H1 (cell line): ENCODE results near the gene CRYGA. TPM values are rescaled to one million over a fixed set of nuclear protein-coding genes. Genes with fewer than 3 reads are reported as not detected.

Experiments
- CTCF ChIA-PET: fragments of 300-600 bp; sonication (Branson Sonifier 250); formaldehyde crosslinking; loops from one replicate; lab custom pipeline; 2021; ENCODE audit not compliant: partially characterized antibody; lab: Charles Lee
- POLR2A ChIA-PET: fragments of 300-600 bp; sonication (Branson Sonifier 250); formaldehyde crosslinking; loops from one replicate; lab custom pipeline; 2021; ENCODE audit warnings: inconsistent platforms; ENCODE audit not compliant: partially characterized antibody; lab: Charles Lee
- DNase-seq, 2 experiments: peaks; one replicate each; pipeline versions ENCODE4 v3.0.0 to v3.0.0-alpha.2; 2010 to 2022; ENCODE audit warnings: low spot score in 2 of 2, low read depth in 1 of 2, mixed read lengths in 1 of 2
- FAIRE-seq: peaks from 2 replicates; lab custom pipeline; 2011; peaks lifted over from hg19 to GRCh38; lab: Jason Lieb, UNC
- H2AFZ ChIP-seq: 2 replicates; pipeline ENCODE4 v1.8.1; 2012; ENCODE audit warnings: low read length, inconsistent platforms
- H2AK5ac ChIP-seq: 2 replicates; pipeline ENCODE4 v1.6.1; 2013; ENCODE audit warnings: low read depth, low read length
- H2BK120ac ChIP-seq: replicated peaks from 2 replicates; pipeline ENCODE3; 2013; ENCODE audit warnings: low read depth, low read length, inconsistent platforms
- H2BK12ac ChIP-seq: 2 replicates; pipeline ENCODE4 v1.6.1; 2013; ENCODE audit warnings: low read depth, low read length
- H2BK15ac ChIP-seq: 2 replicates; pipeline ENCODE4 v1.6.1; 2013; ENCODE audit warnings: low read length
- H2BK20ac ChIP-seq: 2 replicates; pipeline ENCODE4 v1.6.1; 2013; ENCODE audit warnings: low read length
- H2BK5ac ChIP-seq: 2 replicates; pipeline ENCODE4 v1.6.1; 2013; ENCODE audit warnings: low read depth, low read length
- H3K14ac ChIP-seq: 2 replicates; pipeline ENCODE4 v1.6.1; 2013; ENCODE audit warnings: inconsistent platforms; ENCODE audit not compliant: insufficient read length
- H3K18ac ChIP-seq: 2 replicates; pipeline ENCODE4 v1.6.1; 2013; ENCODE audit warnings: low read length; ENCODE audit errors: extremely low read depth
- H3K23ac ChIP-seq: 2 replicates; pipeline ENCODE4 v1.6.1; 2013; ENCODE audit warnings: inconsistent platforms; ENCODE audit not compliant: insufficient read length
- H3K23me2 ChIP-seq: 2 replicates; pipeline ENCODE4 v1.6.1; 2013; ENCODE audit warnings: low read depth, low read length
- H3K27ac ChIP-seq: 2 replicates; pipeline ENCODE4 v1.6.1; 2011; ENCODE audit warnings: low read depth, low read length, inconsistent platforms
- H3K27me3 ChIP-seq, 4 experiments: replicated peaks in 1 of 4; 1 replicate in 1 of 4; 2 replicates in 3 of 4; pipeline versions ENCODE4 v1.6.1 to v1.8.1; 2011 to 2013; ENCODE audit warnings: low read length in 3 of 4, mild to moderate bottlenecking in 3 of 4, inconsistent platforms in 2 of 4, mixed read lengths in 2 of 4, moderate library complexity in 1 of 4; ENCODE audit not compliant: control insufficient read depth in 3 of 4, insufficient read depth in 3 of 4; ENCODE audit errors: extremely low read depth in 1 of 4
- H3K36me3 ChIP-seq, 4 experiments: 2 replicates each; pipeline versions ENCODE4 v1.6.1 to v1.8.1; 2011 to 2013; ENCODE audit warnings: mild to moderate bottlenecking in 4 of 4, low read length in 3 of 4, moderate library complexity in 2 of 4, control low read depth in 1 of 4, inconsistent platforms in 1 of 4; ENCODE audit not compliant: insufficient read depth in 4 of 4, control insufficient read depth in 2 of 4
- H3K4ac ChIP-seq: replicated peaks from 2 replicates; pipeline ENCODE3; 2013; ENCODE audit warnings: low read length, low read depth, mixed read lengths, inconsistent platforms; ENCODE audit not compliant: insufficient read length
- H3K4me1 ChIP-seq, 4 experiments: replicated peaks in 1 of 4; 1 replicate in 1 of 4; 2 replicates in 3 of 4; pipeline versions ENCODE4 v1.6.1 to v1.8.1; 2011 to 2013; ENCODE audit warnings: low read length in 3 of 4, inconsistent platforms in 2 of 4, mixed read lengths in 1 of 4; ENCODE audit not compliant: insufficient read depth in 4 of 4, control insufficient read depth in 3 of 4
- H3K4me2 ChIP-seq, 2 experiments: 2 replicates each; pipeline versions ENCODE4 v1.6.1 to v1.8.1; 2011 to 2013; ENCODE audit warnings: low read depth in 2 of 2, low read length in 2 of 2, control low read depth in 1 of 2, inconsistent platforms in 1 of 2, mild to moderate bottlenecking in 1 of 2; ENCODE audit not compliant: insufficient read depth in 1 of 2
- H3K4me3 ChIP-seq, 4 experiments: fragments of 200-600, 300-600 bp in 1 of 4; sonication (generic), shearing (Covaris generic), sonication (Bioruptor Twin) in 1 of 4; 2 replicates each; pipeline versions ENCODE4 v1.5.1 to v1.8.1; 2011 to 2016; ENCODE audit warnings: low read length in 4 of 4, low read depth in 3 of 4, control low read depth in 2 of 4, inconsistent platforms in 2 of 4, mild to moderate bottlenecking in 2 of 4, mixed read lengths in 1 of 4, moderate library complexity in 1 of 4; ENCODE audit not compliant: insufficient read depth in 2 of 4; ENCODE audit errors: extremely low read depth in 1 of 4
- H3K56ac ChIP-seq: replicated peaks from 2 replicates; pipeline ENCODE3; 2013; ENCODE audit warnings: low read depth, mild to moderate bottlenecking, mixed read lengths, low read length, inconsistent platforms; ENCODE audit not compliant: insufficient read length
- H3K79me1 ChIP-seq: 2 replicates; pipeline ENCODE4 v1.6.1; 2013; ENCODE audit warnings: low read depth, low read length, control low read depth
- H3K79me2 ChIP-seq, 2 experiments: 2 replicates each; pipeline versions ENCODE4 v1.6.1 to v1.8.1; 2012 to 2013; ENCODE audit warnings: low read length in 2 of 2, mild to moderate bottlenecking in 2 of 2, inconsistent platforms in 1 of 2; ENCODE audit not compliant: insufficient read depth in 2 of 2, control insufficient read depth in 1 of 2
- H3K9ac ChIP-seq, 4 experiments: replicated peaks in 1 of 4; 1 replicate in 1 of 4; 2 replicates in 3 of 4; pipeline versions ENCODE4 v1.6.1 to v1.8.1; 2011 to 2013; ENCODE audit warnings: low read depth in 3 of 4, low read length in 3 of 4, control low read depth in 2 of 4, mild to moderate bottlenecking in 2 of 4, moderate library complexity in 2 of 4, inconsistent platforms in 1 of 4; ENCODE audit errors: extremely low read depth in 1 of 4
- H3K9me3 ChIP-seq, 2 experiments: 2 replicates each; pipeline versions ENCODE4 v1.6.1 to v1.8.1; 2012 to 2013; ENCODE audit warnings: mild to moderate bottlenecking in 2 of 2, moderate library complexity in 2 of 2, control low read depth in 1 of 2, inconsistent platforms in 1 of 2, low read depth in 1 of 2, low read length in 1 of 2, mixed read lengths in 1 of 2; ENCODE audit not compliant: insufficient read depth in 2 of 2
- H4K20me1 ChIP-seq, 2 experiments: replicated peaks in 1 of 2; 2 replicates each; pipeline versions ENCODE3 to v1.8.1; 2011 to 2013; ENCODE audit warnings: inconsistent platforms in 2 of 2, low read length in 2 of 2, mild to moderate bottlenecking in 1 of 2; ENCODE audit not compliant: insufficient read depth in 2 of 2, control insufficient read depth in 1 of 2
- H4K5ac ChIP-seq: 2 replicates; pipeline ENCODE4 v1.6.1; 2013; ENCODE audit warnings: low read length, low read depth, mixed read lengths, inconsistent platforms; ENCODE audit not compliant: insufficient read length
- H4K8ac ChIP-seq: 2 replicates; pipeline ENCODE4 v1.8.0; 2013; ENCODE audit warnings: mild to moderate bottlenecking, moderate library complexity, low read length, inconsistent platforms; ENCODE audit not compliant: insufficient read depth; ENCODE audit errors: extremely low read depth
- H4K91ac ChIP-seq: replicated peaks from 2 replicates; pipeline ENCODE3; 2013; ENCODE audit warnings: low read length, mixed read lengths, inconsistent platforms; ENCODE audit not compliant: insufficient read length
- BCL11A ChIP-seq, 2 experiments: IDR thresholded peaks; one replicate each; pipeline ENCODE4 v1.6.1; 2011; ENCODE audit warnings: low read depth in 2 of 2, low read length in 2 of 2, mild to moderate bottlenecking in 2 of 2
- CHD2 ChIP-seq: IDR thresholded peaks from 2 replicates; pipeline ENCODE4 v1.6.1; 2012; ENCODE audit warnings: low read length, improper control_type of control experiment
- EZH2 ChIP-seq: fragments of 200-600 bp; sonication (generic); IDR thresholded peaks from 2 replicates; pipeline ENCODE4 v1.7.1; 2012; ENCODE audit warnings: low read depth, mild to moderate bottlenecking, moderate library complexity, low read length, inconsistent platforms; ENCODE audit not compliant: severe bottlenecking
- GABPA ChIP-seq: IDR thresholded peaks from 2 replicates; pipeline ENCODE4 v1.6.1; 2011; ENCODE audit warnings: mild to moderate bottlenecking, low read length, moderate library complexity, borderline replicate concordance; ENCODE audit not compliant: insufficient read depth
- GTF2F1 ChIP-seq: IDR thresholded peaks from 2 replicates; pipeline ENCODE4 v1.6.1; 2012; ENCODE audit warnings: low read depth, low read length, improper control_type of control experiment, borderline replicate concordance
- SIRT6 ChIP-seq: IDR thresholded peaks from one replicate; pipeline ENCODE4 v1.7.1; 2012; ENCODE audit warnings: low read length, inconsistent platforms
- TBP ChIP-seq: IDR thresholded peaks from 2 replicates; pipeline ENCODE4 v1.6.1; 2011; ENCODE audit warnings: low read depth, low read length, improper control_type of control experiment
- WGBS, 2 experiments: shearing (Covaris generic) in 1 of 2; methylation state at CpG; one replicate each; pipeline versions ENCODE4 v1.1.6 to v1.1.7; 2013 to 2015; ENCODE audit warnings: low lambda C conversion rate in 2 of 2, mixed read lengths in 2 of 2, inconsistent platforms in 1 of 2, low coverage in 1 of 2, missing lambda C conversion rate in 1 of 2; ENCODE audit not compliant: insufficient replicate concordance in 2 of 2, insufficient coverage in 1 of 2, insufficient read length in 1 of 2; ENCODE audit errors: extremely low coverage in 1 of 2, missing lambda C conversion rate in 1 of 2; 5-methylcytosine and 5-hydroxymethylcytosine counted together
- polyA plus RNA-seq, 7 experiments: library from polyadenylated mRNA; depleted of rRNA in 3 of 7; stranded (reverse) in 5 of 7; unstranded in 2 of 7; fragments of >200 nt in 5 of 7; fragments of 200-250 nt in 2 of 7; gene quantifications; 1 replicate in 5 of 7; 2 replicates in 1 of 7; 4 replicates in 1 of 7; pipeline versions ENCODE4 v1.2.1 to v1.2.3, GENCODE V29; 2011 to 2013; ENCODE audit warnings: missing spikeins in 2 of 7, mixed read lengths in 2 of 7
- total RNA-seq: library from RNA; stranded (reverse); fragmentation: NEBNext Ultra II Directional; extraction: Animal tissue kit (Norgen Biotek cat#: 25700); gene quantifications from 2 replicates; pipeline ENCODE4 v1.2.1, GENCODE V29; 2021
- TF ChIP-seq, protein P1 (sequence below): IDR thresholded peaks from 2 replicates; pipeline ENCODE4 v1.6.1; 2012; ENCODE audit warnings: inconsistent platforms
- TF ChIP-seq, protein P2 (sequence below): IDR thresholded peaks from 2 replicates; pipeline ENCODE4 v1.6.1; 2012; ENCODE audit warnings: low read length, inconsistent platforms

Gene CRYGA
- total and polyA plus RNA-seq, 2 of the 8 experiments (the other 6 are each of a cell fraction or from before 2014, with no cell fraction given), result not detected

DNA sequence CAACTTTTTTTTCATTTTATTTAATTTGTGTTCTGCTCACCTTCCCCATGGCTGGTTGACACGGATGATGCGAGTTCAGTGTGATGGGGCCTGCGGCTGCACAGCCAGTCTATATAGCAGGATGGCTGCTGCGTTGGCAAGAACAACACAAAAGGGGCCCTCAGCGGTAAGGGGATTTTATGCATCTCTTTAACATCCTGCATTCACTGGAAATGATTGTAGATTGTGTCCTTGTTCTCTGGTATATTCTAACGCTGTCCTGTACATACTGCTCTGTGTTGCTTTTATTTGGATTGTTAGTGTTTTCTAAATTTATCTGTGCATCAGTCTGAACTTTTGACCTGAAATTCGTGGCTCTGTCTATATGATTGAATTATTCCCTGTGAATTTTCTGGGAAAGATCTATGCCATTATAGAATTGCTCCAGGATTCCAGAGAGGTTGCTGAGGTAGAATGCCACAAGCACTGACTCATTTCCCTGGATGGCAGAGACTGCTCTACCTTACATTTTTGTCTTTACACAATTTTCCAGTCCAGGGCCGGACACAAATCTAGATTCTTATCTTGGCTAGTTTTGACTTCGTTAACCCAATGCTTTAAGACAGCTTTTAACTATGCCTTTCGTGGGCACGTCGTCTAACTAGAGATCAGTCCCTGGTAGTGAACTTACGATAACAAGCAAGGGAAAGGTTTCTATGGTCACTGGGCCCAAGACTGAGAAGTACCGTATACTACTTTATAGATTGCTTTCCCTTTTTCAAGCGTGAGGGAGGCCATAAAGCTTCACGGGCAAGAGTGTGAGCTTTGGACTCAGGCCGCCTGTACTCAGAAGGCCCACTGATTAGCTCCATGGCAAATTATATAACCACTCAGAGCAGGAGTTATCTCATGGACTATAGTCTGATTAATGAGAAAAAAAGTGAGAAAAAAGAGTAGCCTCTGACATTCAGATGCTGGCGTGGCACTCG lies 33.4 kb downstream of the CRYGA start, which contains the start of gene CRYGC:
CRYGC (minus strand) TSS at position 85 of the 968 bp plus-strand sequence; CDS start at position 49, 36 bp downstream.
- FAIRE-seq, result no peak
- Histone ChIP-seq H3K4me1 (no peaks in the 10 kb centered on the region), H2AFZ (no peak within 1 kb of the TSS), H3K36me3 (no peaks in the 10 kb centered on the region), H3K27ac (no peak within 1 kb of the TSS), H3K9ac (no peak within 1 kb of the TSS), H3K23ac (no peak within 1 kb of the TSS), H2BK12ac (no peak within 1 kb of the TSS), H2AK5ac (no peak within 1 kb of the TSS), H3K9me3 (no peaks in the 10 kb centered on the region), H3K4me3 (no peak within 1 kb of the TSS), H3K23me2 (no peaks in the 10 kb centered on the region), H4K20me1 (no peaks in the 10 kb centered on the region), H3K79me1 (no peaks in the 10 kb centered on the region), H4K8ac (no peak within 1 kb of the TSS), H2BK15ac (no peak within 1 kb of the TSS), H3K18ac (no peak within 1 kb of the TSS), H2BK20ac (no peak within 1 kb of the TSS), H2BK120ac (no peak within 1 kb of the TSS), H4K91ac (no peak within 1 kb of the TSS), H3K14ac (no peak within 1 kb of the TSS), H3K4me2 (no peak within 1 kb of the TSS), H2BK5ac (no peak within 1 kb of the TSS), H3K79me2 (no peaks in the 10 kb centered on the region), H3K56ac (no peak within 1 kb of the TSS), H3K4ac (no peak within 1 kb of the TSS), H3K27me3 (no peaks in the 10 kb centered on the region), H4K5ac (no peak within 1 kb of the TSS)
- CTCF ChIA-PET, result interaction anchor here (1.5 to 3.7 kb wide), 5 partner anchors 13 to 45 kb away, joined by 4 to 17 read pairs (median 5); no protein-coding TSS in a partner anchor
- no peak for DNase-seq
- 82% methylated on average over 19 of the region's 19 CpGs; no CpG with 5 or more reads in 1 of the 2 experiments for WGBS, 2 experiments
- POLR2A ChIA-PET, result interaction anchor here (1.0 to 1.1 kb wide), 2 partner anchors 15 to 16 kb away, joined by 3 to 4 read pairs; partner anchors contain the start of gene CRYGB
- no peak for TF ChIP-seq SIRT6
- no peak for TF ChIP-seq GABPA
- no peak for TF ChIP-seq BCL11A (IDR thresholded peaks at IDR 0.05; ENCODE audit: low read depth in 2 of 2, low read length in 2 of 2)
- TF ChIP-seq CHD2, result no peak
- TF ChIP-seq GTF2F1, result no peak
- TF ChIP-seq, protein P1, sequence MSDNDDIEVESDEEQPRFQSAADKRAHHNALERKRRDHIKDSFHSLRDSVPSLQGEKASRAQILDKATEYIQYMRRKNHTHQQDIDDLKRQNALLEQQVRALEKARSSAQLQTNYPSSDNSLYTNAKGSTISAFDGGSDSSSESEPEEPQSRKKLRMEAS, result no peak
- TF ChIP-seq, protein P2, sequence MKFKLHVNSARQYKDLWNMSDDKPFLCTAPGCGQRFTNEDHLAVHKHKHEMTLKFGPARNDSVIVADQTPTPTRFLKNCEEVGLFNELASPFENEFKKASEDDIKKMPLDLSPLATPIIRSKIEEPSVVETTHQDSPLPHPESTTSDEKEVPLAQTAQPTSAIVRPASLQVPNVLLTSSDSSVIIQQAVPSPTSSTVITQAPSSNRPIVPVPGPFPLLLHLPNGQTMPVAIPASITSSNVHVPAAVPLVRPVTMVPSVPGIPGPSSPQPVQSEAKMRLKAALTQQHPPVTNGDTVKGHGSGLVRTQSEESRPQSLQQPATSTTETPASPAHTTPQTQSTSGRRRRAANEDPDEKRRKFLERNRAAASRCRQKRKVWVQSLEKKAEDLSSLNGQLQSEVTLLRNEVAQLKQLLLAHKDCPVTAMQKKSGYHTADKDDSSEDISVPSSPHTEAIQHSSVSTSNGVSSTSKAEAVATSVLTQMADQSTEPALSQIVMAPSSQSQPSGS, result no peak
- TF ChIP-seq EZH2, result no peak
- TF ChIP-seq TBP, result no peak
